Choroid plexus epithelial cell (primary cell): ENCODE data around the gene POMGNT2.

Source experiments
- DNase-seq: peaks from one replicate; pipeline ENCODE4 v3.0.0-alpha.2; 2010; ENCODE audit warnings: low read depth
- H3K4me3 ChIP-seq: 2 replicates; pipeline ENCODE4 v1.5.1; 2011; ENCODE audit warnings: low read depth, mild to moderate bottlenecking, control low read depth, low read length, moderate library complexity
- CTCF ChIP-seq: conservative IDR thresholded peaks from 2 replicates; pipeline ENCODE4 v1.5.1; 2011; ENCODE audit warnings: low read depth, mild to moderate bottlenecking, control low read depth, inconsistent platforms, low read length, moderate library complexity

The POMGNT2 gene

GRCh38 chr3:43126536-43126935 is 20.7 kb upstream of the POMGNT2 start:
- no peak overlapping the region for H3K4me3 ChIP-seq
- TF ChIP-seq CTCF, result no peak
- no peak for DNase-seq

GRCh38 chr3:43123895-43124294 is 18.0 kb upstream of the POMGNT2 start:
- DNase-seq, result no peak
- no peak overlapping the region for H3K4me3 ChIP-seq
- no peak for TF ChIP-seq CTCF

- no peak for DNase-seq
- no peak overlapping the region for H3K4me3 ChIP-seq
- no peak for TF ChIP-seq CTCF
These were observed 15.1 kb upstream of the POMGNT2 start for GRCh38 chr3:43120937-43121336.

GRCh38 chr3:43117257-43117656 is 11.4 kb upstream of the POMGNT2 start:
- no peak overlapping the region for H3K4me3 ChIP-seq
- TF ChIP-seq CTCF, result no peak
- no peak for DNase-seq

GRCh38 chr3:43113671-43114070 is 7.8 kb upstream of the POMGNT2 start:
- no peak for TF ChIP-seq CTCF
- DNase-seq, result no peak

GRCh38 chr3:43106293-43106628 is 382 bp upstream of the POMGNT2 start:
- TF ChIP-seq CTCF, result no peak
- H3K4me3 ChIP-seq, result peak overlapping the region; percentile 76
- no peak for DNase-seq

More at GRCh38 chr3:43113671-43114070, 7.8 kb upstream of the POMGNT2 start:
- H3K4me3 ChIP-seq, result no peak overlapping the region

- DNase-seq, result no peak
- peak overlapping the region; percentile 76 for H3K4me3 ChIP-seq
- no peak for TF ChIP-seq CTCF
These were observed 951 bp downstream of the POMGNT2 start for GRCh38 chr3:43104660-43105595.
